Suppressor macrophage treated with lipopolysaccharide for 1 hour (primary cell): ENCODE results near the gene DOCK8.

Experiments
- DNase-seq, 3 donors: peaks; one replicate each; pipeline ENCODE4 v3.0.0-alpha.2; 2020 to 2022

The DOCK8 gene

DNA sequence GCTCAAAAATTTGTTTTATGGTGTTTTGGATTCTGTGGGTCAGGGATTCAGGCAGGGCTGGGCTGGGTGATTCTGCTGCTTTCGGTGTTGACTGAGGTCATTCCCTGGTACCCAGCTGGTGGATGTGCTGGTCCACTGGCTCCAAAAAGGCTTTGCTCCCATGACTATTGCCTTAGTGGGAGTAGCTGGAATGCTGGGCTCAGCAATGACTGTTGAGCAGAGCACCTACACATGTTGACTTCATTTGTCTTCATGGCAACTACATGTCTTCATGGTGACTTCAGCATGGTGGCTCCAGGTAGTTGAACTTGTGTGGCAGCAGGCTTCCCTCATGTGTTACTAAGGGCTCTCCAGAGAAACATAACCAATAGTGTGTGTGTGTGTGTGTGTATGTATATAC, 297.2 kb downstream of the DOCK8 start:
- no peak for DNase-seq

DNA sequence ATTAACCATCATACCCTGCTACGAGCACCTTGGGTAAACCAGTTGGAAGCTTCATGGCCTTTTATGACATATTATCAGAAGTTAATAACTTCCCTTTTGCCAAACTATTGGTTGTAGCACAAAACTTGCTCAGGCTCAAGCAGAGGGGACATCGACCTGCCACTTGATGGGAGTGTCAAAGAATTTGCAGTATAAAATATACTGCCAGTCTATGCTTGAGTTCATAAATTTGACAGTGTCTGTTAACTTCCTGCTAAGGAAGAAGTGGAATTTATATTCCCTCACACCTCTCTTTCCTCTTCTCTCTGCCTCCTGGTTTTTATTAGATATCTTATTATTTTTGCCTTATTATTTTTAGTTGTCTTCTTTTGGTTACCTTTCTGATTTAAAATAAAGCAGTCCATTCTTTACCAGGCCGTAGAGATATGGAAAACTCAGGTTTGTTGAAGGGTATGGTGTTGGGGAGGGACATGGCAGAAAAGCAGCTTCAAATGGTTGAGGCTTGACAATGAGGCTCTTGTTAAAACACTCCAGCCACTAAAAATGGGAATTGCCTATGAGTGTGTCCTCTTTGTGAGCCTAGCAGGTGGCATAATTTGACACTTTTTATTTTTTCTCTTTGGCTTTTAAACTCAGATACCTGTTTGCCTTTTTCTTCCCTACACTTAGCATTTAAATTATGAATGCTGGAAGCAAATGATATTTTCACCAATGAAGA, 298.0 kb downstream of the DOCK8 start:
- no peak for DNase-seq
